Stimulated activated memory B cell treated with anti-CD40 and anti-IgM and Interleukin-4, amounts not matched to agents 10 μg/mL and 1 μg/mL and 100 μg/mL, for 72 hours (primary cell): ENCODE measurements around the gene TGM2.

ENCODE experiments used
- ATAC-seq: fragments of 150-1000 bp; cut with Tn5 transposase; 2 replicates; pipeline ENCODE4 v1.10.0; 2021
- H3K27ac Mint-ChIP-seq: one replicate; pipeline ENCODE4 v1.8.0; 2022; ENCODE audit warnings: mild to moderate bottlenecking, mixed read lengths
- H3K27me3 Mint-ChIP-seq: one replicate; pipeline ENCODE4 v1.8.0; 2022; ENCODE audit warnings: mixed read lengths
- H3K36me3 Mint-ChIP-seq: one replicate; pipeline ENCODE4 v1.8.0; 2022; ENCODE audit warnings: mixed read lengths
- H3K4me1 Mint-ChIP-seq: one replicate; pipeline ENCODE4 v1.8.0; 2022; ENCODE audit warnings: mixed read lengths
- H3K4me3 Mint-ChIP-seq: one replicate; pipeline ENCODE4 v1.8.0; 2022; ENCODE audit warnings: mild to moderate bottlenecking, moderate library complexity, mixed read lengths
- H3K9me3 Mint-ChIP-seq: one replicate; pipeline ENCODE4 v1.8.0; 2022; ENCODE audit warnings: mixed read lengths

Gene TGM2

DNA sequence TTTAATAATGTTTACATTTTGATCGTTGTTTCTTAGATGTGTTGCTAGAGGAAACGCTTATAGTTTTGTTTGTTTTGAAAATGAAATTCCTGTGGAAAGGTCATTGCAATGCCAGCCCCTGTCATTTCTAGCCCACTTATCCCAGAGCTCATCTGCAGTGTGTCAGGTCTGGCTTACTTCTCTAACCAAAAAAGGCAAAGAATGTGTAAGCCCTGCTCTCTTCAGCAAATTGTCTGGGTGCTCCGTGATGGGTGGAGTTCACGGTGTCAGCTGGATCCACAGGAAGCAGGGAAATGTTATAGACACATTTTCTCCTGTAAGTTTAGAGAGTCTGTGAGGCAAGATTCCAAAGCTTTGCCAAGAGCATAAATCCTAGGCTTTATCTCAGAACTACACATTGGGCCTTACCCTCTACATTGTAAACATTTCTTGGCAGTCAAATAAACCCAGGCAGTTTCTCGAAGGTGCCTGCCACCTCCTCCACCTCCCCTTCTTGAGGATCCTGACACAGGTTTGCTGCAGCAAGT lies 80.6 kb downstream of the TGM2 start:
- peaks cover 82% of the 10 kb centered on the region for H3K36me3 Mint-ChIP-seq
- no peak overlapping the region for H3K4me3 Mint-ChIP-seq
- peaks cover 43% of the 10 kb centered on the region for H3K4me1 Mint-ChIP-seq
- H3K27me3 Mint-ChIP-seq, result no peaks in the 10 kb centered on the region
- peaks cover under 1% of the 10 kb centered on the region for H3K9me3 Mint-ChIP-seq
- H3K27ac Mint-ChIP-seq, result peak overlapping the region; percentile 92
- ATAC-seq, result no peak

DNA sequence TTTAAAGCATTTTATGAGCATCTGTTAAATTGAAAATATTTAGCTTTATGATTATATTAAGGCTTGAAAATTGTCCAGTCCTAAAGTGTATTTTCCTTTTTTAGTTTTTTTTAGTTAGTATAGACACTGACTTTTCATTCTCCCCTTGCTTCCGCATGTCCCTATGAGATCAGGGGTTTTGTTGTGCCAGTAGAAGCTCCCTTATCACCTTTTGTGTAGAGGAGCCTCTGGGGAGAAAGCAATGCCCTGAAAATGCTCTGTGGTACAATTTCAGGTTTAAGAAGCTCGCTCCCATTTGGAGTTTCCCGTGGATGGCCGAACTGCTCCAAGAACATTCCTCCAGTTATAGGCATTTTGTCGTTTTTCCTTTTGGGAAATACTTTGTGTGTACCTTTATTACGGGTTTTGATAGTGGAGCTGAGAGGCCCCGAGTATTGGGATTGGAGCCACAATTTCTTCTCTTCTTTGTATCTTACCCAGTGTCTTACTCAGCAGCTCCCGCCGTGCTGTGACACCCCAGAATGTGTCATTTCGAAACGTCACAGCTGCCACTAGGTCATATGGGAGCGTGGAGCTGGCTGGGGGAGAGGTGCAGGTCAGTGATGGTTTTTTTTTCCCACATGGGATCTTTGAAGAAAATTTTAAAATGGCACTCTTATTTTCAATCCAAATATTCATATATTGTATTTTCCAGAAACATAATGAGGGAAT lies 81.6 kb downstream of the TGM2 start:
- Mint-ChIP-seq H3K27ac (peak overlapping the region; percentile 48), H3K36me3 (peaks cover 85% of the 10 kb centered on the region), H3K4me1 (peaks cover 40% of the 10 kb centered on the region), H3K27me3 (no peaks in the 10 kb centered on the region), H3K4me3 (no peak overlapping the region), H3K9me3 (peaks cover 3% of the 10 kb centered on the region)
- no peak for ATAC-seq

DNA sequence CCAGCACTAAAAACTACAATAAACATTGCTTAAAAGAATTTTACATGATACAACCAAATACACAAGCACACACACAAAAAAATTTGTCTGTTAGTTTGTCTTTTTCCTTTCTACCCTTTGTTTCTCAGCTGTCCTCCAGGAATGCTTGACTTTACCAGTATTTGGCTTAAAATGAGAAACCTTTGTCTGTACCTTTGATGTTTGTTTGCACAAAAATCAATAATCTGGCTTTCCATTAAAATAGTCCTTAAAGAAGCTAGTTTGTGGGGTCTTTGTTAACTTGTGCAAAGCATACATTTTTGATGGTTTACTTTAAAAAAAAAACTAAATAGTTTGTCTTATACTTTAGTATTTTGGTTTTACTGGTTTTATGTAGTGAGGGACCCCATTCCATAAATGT lies 82.2 kb downstream of the TGM2 start:
- H3K36me3 Mint-ChIP-seq, result peaks cover 85% of the 10 kb centered on the region
- H3K4me1 Mint-ChIP-seq, result peaks cover 40% of the 10 kb centered on the region
- H3K27me3 Mint-ChIP-seq, result no peaks in the 10 kb centered on the region
- H3K9me3 Mint-ChIP-seq, result peaks cover 3% of the 10 kb centered on the region
- ATAC-seq, result no peak
- H3K27ac Mint-ChIP-seq, result no peak overlapping the region
- H3K4me3 Mint-ChIP-seq, result no peak overlapping the region

DNA sequence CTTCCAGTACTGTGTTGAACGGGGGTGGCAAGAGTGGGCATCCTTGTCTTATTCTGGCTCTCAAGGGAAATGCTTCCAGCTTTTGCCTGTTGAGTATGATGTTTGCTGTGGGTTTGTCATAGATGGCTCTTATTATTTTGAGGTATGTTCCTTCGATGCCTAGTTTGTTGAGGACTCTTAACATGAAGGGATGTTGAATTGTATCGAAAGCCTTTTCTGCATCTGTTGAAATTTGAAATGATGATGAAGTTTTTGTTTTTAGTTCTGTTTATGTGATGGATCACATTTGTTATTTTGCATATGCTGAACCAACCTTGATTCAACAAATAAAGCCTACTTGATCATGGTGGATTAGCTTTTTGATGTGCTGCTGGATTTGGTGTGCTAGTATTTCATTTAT lies 83.5 kb downstream of the TGM2 start:
- peaks cover 7% of the 10 kb centered on the region for H3K9me3 Mint-ChIP-seq
- H3K27ac Mint-ChIP-seq, result peak overlapping the region; percentile 12
- ATAC-seq, result no peak
- H3K4me3 Mint-ChIP-seq, result no peak overlapping the region
- H3K4me1 Mint-ChIP-seq, result peaks cover 51% of the 10 kb centered on the region
- no peaks in the 10 kb centered on the region for H3K27me3 Mint-ChIP-seq
- peaks cover 87% of the 10 kb centered on the region for H3K36me3 Mint-ChIP-seq

DNA sequence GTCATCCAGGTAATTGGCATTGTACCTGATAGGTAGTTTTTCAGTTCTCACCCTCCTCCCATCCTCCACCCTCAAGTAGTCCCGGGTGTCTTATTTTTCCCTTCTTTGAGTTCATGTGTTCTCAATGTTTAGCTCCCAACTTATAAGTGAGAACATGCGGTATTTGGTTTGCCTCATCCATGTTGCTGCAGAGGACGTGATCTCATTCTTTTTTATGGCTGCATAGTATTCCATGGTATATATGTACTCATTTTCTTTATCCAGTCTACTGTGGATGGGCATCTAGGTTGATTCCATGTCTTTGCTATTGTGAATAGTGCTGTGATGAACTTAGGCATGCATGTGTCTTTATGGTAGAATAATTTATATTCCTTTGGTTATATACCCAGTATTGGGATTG lies 85.7 kb downstream of the TGM2 start:
- Mint-ChIP-seq H3K27ac (peak overlapping the region; percentile 51), H3K36me3 (peaks cover 84% of the 10 kb centered on the region), H3K9me3 (peaks cover 7% of the 10 kb centered on the region), H3K4me3 (no peak overlapping the region), H3K27me3 (no peaks in the 10 kb centered on the region), H3K4me1 (peaks cover 72% of the 10 kb centered on the region)
- no peak for ATAC-seq

DNA sequence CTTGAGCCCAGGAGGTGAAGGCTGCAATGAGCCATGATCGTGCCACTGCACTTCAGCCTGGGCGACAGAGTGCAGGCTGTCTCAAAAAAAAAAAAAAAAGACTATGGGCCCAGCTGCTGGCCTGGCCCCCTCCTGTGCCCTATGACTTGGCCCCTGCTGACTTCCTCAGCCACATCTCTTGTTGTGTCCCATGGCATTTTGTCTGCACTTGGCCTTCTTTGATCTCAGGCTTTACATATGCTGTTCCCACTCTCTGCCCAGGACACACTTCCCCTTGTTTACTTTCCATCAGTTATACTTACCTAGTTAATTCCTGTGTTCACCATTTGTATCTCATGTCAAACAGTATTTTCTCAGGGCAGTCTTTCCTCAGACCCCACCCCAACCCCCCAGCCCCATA lies 87.0 kb downstream of the TGM2 start:
- Mint-ChIP-seq H3K27me3 (no peaks in the 10 kb centered on the region), H3K9me3 (peaks cover 7% of the 10 kb centered on the region), H3K4me3 (no peak overlapping the region), H3K36me3 (peaks cover 88% of the 10 kb centered on the region), H3K27ac (peak overlapping the region; percentile 76), H3K4me1 (peaks cover 85% of the 10 kb centered on the region)
- ATAC-seq, result no peak
